ENCODE results near the gene GCC1.

GCC1 gene

GRCh38 chr7:127625331-127625730 is 39.9 kb upstream of the GCC1 start:
- TF ChIP-seq ZBTB7A (IDR thresholded peaks at IDR 0.05; ENCODE audit: low read depth) (no peak), NFIC (IDR thresholded peaks at IDR 0.05) (no peak), EGR1 (IDR thresholded peaks at IDR 0.05) (no peak), REST (IDR thresholded peaks at IDR 0.05; ENCODE audit: low read depth) (no peak), TCF12 (IDR thresholded peaks at IDR 0.05; ENCODE audit: low read depth) (no peak), CEBPB (IDR thresholded peaks at IDR 0.05) (no peak), TAF1 (IDR thresholded peaks at IDR 0.05; ENCODE audit: low read depth) (no peak), EP300 (IDR thresholded peaks at IDR 0.05; ENCODE audit: borderline replicate concordance) (no peak), FOXM1 (IDR thresholded peaks at IDR 0.05; ENCODE audit: borderline replicate concordance, low read depth) (no peak), MAX (IDR thresholded peaks at IDR 0.05) (no peak), USF1 (IDR thresholded peaks at IDR 0.05) (no peak), RAD21 (IDR thresholded peaks at IDR 0.05; ENCODE audit: low read depth) (no peak), YY1 (IDR thresholded peaks at IDR 0.05; ENCODE audit: low read depth) (no peak), CREB1 (IDR thresholded peaks at IDR 0.05; ENCODE audit: low read depth) (no peak), TEAD4 (IDR thresholded peaks at IDR 0.05) (no peak)

- TF ChIP-seq CREB1 (IDR thresholded peaks at IDR 0.05; ENCODE audit: low read depth) (no peak), TAF1 (IDR thresholded peaks at IDR 0.05; ENCODE audit: low read depth) (no peak), CEBPB (IDR thresholded peaks at IDR 0.05) (no peak), TCF12 (IDR thresholded peaks at IDR 0.05; ENCODE audit: low read depth) (no peak), FOXM1 (IDR thresholded peaks at IDR 0.05; ENCODE audit: borderline replicate concordance, low read depth) (no peak), NFIC (IDR thresholded peaks at IDR 0.05) (no peak), TEAD4 (IDR thresholded peaks at IDR 0.05) (no peak), USF1 (IDR thresholded peaks at IDR 0.05) (no peak), YY1 (IDR thresholded peaks at IDR 0.05; ENCODE audit: low read depth) (no peak), ZBTB7A (IDR thresholded peaks at IDR 0.05; ENCODE audit: low read depth) (no peak), MAX (IDR thresholded peaks at IDR 0.05) (no peak), EGR1 (IDR thresholded peaks at IDR 0.05) (no peak), RAD21 (IDR thresholded peaks at IDR 0.05; ENCODE audit: low read depth) (no peak), EP300 (IDR thresholded peaks at IDR 0.05; ENCODE audit: borderline replicate concordance) (no peak), REST (IDR thresholded peaks at IDR 0.05; ENCODE audit: low read depth) (no peak)
Observed at GRCh38 chr7:127620406-127621233, 35.2 kb upstream of the GCC1 start.

- no peak for TF ChIP-seq CREB1 (IDR thresholded peaks at IDR 0.05; ENCODE audit: low read depth)
- no peak for TF ChIP-seq REST (IDR thresholded peaks at IDR 0.05; ENCODE audit: low read depth)
Observed at GRCh38 chr7:127619681-127620405, 34.4 kb upstream of the GCC1 start.

- TF ChIP-seq TCF12 (IDR thresholded peaks at IDR 0.05; ENCODE audit: low read depth) (no peak), YY1 (IDR thresholded peaks at IDR 0.05; ENCODE audit: low read depth) (no peak)
Observed at GRCh38 chr7:127618775-127619174, 33.4 kb upstream of the GCC1 start.
